Loucy (cell line): ENCODE data around the gene RNF130.

Source experiments
- CTCF ChIP-seq: fragments of 200-600 bp; sonication (generic); conservative IDR thresholded peaks from 2 replicates; pipeline ENCODE4 v1.5.1; 2014; ENCODE audit warnings: mild to moderate bottlenecking, antibody characterized with exemption, low read length
- EZH2phosphoT487 ChIP-seq: fragments of 200-600 bp; IDR thresholded peaks from 2 replicates; pipeline ENCODE4 v1.6.1; 2018; ENCODE audit warnings: antibody characterized with exemption, mild to moderate bottlenecking, moderate library complexity, borderline replicate concordance

GRCh38 chr5:179955630-179956029 is 115.9 kb downstream of the RNF130 start:
- TF ChIP-seq CTCF (no peak), EZH2phosphoT487 (no peak)
